Fibroblast of the conjunctiva (primary cell): Measurements from ENCODE around the gene ABCF3.

Experiments used
- DNase-seq: peaks from one replicate; pipeline ENCODE4 v3.0.0-alpha.2; 2010; ENCODE audit warnings: low read depth

ABCF3 gene

GRCh38 chr3:184188080-184188479, 2.1 kb downstream of the ABCF3 start:
- no peak for DNase-seq

DNA sequence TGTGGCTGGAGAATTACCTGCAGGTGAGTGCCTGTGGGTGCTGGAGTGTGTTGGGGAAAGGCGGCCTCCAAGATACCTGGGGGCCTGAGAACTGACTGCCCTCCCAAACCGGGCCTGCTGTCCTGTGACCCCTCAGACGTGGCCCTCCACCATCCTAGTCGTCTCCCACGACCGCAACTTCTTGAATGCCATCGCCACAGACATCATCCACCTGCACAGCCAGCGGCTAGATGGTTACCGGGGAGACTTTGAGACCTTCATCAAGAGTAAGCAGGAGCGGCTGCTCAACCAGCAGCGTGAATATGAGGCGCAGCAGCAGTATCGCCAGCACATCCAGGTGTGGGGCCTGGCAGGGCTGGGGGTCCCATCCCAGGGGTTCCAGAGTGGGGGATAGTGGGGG, 3.4 kb downstream of the ABCF3 start:
- DNase-seq: no peak

GRCh38 chr3:184192889-184193288, 6.9 kb downstream of the ABCF3 start:
- no peak for DNase-seq

GRCh38 chr3:184193991-184194539, 8.1 kb downstream of the ABCF3 start:
- no peak for DNase-seq

DNA sequence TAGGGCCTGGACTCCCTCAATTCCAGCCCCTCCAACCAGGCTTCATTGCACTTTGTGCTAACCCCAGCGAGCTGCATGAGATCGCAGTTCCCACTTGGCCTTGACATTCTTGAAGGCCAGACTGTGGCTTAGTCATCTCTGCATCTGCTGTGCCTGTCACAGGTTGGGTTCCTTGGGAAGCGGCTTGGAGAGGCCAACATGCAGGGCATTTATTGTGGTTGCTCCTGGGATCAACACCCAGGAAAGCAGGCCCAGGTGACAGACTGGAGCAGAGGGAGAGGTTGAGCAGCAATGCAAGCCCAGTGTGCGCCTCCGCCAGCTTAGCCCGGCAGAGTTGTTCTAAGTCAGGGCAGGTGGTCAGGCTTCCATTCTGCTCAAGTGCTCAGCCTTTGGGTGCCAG, 10.5 kb downstream of the ABCF3 start:
- DNase-seq: no peak

GRCh38 chr3:184198509-184198908, 12.5 kb downstream of the ABCF3 start:
- DNase-seq: no peak

GRCh38 chr3:184200825-184201224, 14.8 kb downstream of the ABCF3 start:
- no peak for DNase-seq

DNA sequence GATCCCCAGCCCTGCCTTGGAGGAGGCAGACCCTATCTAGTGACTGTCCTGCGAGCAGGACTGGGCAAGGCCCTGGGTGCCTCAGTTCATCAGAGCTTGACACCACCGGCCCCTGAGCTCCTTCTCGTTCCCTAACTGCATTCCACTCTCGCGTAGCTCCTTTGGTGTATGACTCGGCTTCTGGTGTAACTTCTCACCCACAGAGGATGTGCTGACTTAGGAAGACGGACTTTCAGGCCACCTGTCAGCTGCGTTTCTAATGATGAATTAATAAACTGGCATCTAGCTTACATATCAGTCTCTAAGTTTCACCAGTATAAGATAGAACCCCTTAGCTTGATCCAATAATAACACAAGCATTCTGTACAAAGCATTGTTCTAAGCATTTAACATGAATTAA, 17.5 kb downstream of the ABCF3 start:
- no peak for DNase-seq

GRCh38 chr3:184209146-184209923, 23.3 kb downstream of the ABCF3 start:
- no peak for DNase-seq

- DNase-seq: no peak
Observed at GRCh38 chr3:184211297-184211696, 25.3 kb downstream of the ABCF3 start.

- no peak for DNase-seq
Observed at GRCh38 chr3:184211718-184212117, 25.7 kb downstream of the ABCF3 start.

DNA sequence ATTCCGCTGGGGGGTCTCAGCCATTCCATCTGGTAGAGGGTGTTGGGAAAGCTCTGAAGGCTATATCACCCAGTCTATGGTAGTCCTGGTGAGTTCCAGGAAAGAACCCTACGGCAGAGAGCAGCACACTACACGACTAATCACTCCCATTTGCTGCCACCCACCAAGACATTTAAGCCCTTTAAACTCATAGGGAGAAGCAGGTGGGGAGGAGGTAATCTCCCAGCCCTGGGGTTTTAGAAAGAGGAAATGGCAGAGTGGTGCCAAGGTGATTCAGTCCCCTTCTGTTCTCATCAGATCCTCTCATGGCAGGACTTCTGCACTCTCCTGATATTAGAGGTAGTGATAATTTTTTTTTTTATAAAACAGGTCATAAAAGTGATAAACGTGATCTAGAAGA, 32.8 kb downstream of the ABCF3 start:
- DNase-seq: no peak

- DNase-seq: no peak
Observed at GRCh38 chr3:184222521-184222920, 36.5 kb downstream of the ABCF3 start.

DNA sequence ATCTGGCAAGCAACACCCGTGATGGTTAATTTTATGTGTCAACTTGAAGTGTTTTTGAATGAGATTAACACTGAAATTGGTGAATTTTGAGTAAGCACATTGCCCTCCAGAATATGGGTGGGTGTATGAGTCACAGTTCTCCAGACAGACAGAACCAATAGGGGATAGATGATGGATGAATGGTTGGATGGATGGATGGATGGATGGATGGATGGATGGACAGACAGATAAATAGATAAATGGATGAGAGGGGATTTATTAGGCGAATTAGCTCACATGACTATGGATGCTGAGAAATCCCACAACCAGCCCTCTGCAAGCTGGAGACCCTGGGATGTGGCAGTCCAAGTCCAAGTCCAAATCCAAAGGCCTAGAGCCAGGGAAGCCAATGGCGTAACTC, 37.9 kb downstream of the ABCF3 start:
- DNase-seq: no peak

DNA sequence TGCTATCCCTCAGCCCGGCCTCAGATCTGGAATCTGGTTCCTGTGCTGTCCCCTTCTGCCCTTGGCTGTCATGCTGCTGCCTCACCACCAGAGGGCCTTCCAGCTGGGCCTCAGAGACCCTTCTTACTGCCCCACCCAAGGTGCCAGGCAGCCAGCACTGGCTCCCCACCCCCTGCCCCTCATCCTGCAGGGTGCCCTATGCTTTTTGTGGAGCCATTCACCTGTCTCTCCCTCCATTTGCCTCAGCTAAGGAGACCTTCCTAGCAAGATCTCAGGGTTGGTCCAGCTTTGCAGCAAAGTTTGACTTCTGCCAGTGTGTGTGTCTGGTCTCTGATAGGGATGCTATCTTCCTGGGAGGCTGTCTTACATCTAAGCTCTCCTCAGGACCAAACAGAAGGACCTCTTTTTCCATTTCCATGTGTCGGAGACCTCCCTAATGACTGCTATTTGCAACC, 41.5 kb downstream of the ABCF3 start:
- DNase-seq: no peak

DNA sequence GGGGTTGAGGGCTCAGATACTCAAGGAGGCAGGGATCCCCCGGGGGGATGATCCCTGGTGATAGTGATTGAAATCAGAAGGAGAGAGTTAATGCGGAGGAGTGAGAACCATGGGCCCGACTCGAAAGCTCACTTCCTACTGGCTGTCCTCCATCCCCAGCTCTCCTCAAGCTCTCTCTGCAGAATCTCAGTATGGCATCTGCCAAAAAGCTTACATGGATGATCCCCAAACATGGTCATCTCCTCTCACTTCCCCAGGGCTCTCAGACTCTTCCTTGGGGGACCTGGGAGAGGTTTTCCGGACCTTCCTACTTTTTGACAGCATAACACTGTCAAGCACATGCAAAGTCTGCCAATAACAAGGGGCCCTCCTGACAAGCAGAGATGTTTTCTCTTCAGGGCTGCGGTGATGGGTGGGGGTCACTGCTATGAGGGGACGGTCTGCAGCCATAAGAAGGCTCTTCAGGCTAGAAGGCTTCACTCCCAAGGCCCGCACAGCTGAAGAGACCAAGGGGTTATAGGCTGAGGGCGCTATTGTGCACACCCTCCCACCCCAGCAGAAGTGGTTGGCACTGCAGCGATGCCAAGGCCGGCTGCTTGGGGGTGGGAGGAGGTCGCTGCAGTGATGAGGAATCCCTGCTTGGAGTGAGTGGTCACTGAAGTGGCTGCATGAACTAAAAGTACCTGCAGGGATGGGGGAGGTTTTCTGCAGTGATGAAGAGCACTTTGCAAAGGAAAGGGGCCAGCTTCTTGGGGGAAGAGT, 42.6 kb downstream of the ABCF3 start:
- DNase-seq: no peak

DNA sequence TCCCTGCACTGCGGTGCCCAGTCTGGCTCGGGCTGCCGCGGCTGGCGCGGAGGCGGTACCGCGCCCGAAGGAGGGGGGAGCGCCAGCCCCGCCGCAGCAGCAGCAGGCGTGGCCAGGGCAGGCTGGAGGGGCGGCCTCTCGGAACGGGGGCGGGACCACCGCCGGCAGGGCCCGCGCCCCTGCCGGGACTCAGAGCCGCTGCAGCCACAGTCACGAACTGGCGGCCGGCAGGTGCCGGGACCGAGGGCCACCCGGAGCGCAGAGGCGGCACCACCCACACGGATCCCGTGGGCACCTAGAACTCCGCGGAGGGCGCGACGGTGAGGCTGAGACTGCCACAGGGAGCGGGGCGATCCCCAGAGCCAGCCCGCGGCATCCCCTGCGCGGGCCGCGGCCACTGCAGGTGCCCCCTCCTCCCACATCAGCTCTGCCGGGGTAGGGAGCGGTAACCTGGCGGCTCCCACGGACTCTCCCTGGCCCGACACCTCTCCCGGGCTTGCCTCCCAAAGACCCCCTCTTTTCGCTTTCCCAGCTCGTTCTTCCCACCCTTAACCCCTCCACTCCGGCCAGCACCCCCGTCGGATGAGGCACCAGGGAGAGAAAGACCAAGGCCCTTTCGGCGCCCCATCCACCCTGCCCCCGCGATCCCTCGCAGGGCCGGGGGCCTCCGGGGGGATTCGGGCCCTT, 43.5 kb downstream of the ABCF3 start, which contains the start of gene VWA5B2:
Gene VWA5B2 (plus strand): TSS at position 192 of the 687 bp plus-strand sequence. CDS start 944 bp downstream, outside the sequence.
- DNase-seq: no peak

- DNase-seq: no peak
Observed at GRCh38 chr3:184230081-184230602, 44.1 kb downstream of the ABCF3 start.

DNA sequence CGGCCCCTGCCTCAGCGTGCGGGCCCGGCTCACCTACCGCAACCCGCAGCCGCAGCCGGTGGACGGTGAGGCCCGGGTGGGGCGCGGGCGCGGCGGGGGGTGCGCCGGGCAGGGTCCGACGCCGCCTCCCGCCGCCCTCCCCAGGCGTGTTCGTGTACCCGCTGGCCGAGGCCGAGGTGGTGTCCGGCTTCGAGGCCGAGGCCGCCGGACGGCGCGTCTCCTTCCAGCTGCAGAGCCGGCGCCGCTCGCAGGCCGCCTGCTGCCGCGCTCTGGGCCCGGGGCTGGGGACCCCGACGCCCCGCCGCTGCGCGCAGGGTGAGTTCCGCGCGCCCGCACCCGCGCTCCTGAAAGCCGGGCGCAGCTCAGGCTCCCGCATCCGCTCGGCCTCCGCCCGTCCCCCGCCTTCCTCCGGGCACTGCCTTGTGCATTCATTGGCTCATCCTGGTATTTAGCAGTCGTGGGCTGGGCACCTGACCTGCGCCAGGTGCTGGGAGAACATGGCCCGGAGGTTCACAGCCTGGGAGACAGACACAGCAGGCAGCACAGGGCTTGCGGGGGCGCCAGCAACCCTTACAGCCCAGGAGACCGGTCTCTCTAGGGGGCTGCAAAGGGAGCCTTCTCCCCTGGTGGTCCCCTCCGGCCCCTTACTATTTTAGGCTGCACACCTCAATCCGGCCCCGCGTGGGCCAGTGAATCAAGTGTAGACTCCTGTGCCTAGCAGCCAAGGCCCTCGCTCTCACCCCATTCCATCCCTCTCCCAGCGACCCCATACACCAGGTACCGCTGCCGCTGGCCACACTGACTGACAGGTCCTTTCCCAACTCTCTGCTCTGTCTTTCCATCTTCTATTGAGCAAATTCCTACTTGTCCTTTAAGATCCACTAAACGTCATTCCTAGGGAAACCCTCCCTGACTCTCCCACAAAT, 44.9 kb downstream of the ABCF3 start:
- DNase-seq: no peak

DNA sequence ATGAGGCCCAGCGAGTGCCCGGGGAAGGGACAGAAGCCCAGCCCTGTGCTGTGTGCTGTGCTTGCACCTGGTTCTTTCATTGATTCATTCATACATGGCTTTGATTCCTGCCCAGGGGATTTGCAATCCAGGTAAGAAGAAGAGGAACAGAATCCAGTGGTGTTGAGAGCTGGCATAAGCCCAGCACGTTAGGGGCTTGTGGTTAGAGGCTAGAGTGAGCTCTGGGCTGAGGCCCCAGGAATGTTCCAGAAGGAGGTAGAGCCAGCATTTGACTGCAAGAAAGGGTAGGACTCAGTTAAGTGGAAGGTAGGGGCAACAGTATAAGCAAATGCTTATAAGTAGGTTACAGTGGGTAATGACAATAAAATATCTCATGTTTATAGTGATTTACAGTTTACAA, 45.7 kb downstream of the ABCF3 start:
- DNase-seq: no peak
